ENCODE measurements around the gene CDH15. TPM values are rescaled to one million over a fixed set of nuclear protein-coding genes. Genes with fewer than 3 reads are reported as not detected.

CDH15 gene
- total RNA-seq, 1 experiment from 2014 or later, result 3.8 TPM

DNA sequence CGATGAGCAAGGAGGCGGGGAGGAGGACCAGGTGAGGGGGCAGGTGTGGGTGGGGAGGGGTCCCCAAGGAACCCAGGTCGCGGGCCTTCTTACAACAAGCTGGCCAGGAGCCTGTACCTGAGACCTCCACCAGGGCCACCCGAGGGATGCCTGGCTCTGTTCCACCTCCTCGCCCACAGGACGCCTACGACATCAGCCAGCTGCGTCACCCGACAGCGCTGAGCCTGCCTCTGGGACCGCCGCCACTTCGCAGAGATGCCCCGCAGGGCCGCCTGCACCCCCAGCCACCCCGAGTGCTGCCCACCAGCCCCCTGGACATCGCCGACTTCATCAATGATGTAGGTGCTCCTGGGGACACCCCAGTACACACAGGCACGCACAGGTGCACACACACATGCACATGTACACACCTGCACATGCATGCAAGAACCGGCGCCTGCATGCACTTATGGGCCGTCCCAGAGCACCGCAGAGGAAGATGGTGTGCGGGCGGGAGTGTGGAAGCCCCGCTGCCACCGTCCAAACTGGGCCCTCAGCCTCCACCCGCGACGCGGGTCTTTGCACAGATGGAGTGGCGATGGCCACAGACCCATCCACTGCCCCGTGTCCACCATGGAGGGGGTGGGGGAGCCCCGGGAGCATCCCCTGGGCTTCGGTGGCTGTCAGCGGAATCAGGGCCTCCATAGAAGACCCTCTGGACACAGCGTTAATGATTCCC lies 22.2 kb downstream of the CDH15 start:
- Histone ChIP-seq H3K4me1 (ENCODE audit: control insufficient read depth in 1 of 2, insufficient read depth in 2 of 2, low read length in 2 of 2) (peaks cover 0 to 16% of the 10 kb centered on the region in 2 experiments; a peak in 2 of 4 replicates), H3K27me3 (ENCODE audit: insufficient read depth, low read length) (no peaks in the 10 kb centered on the region), H3K9ac (ENCODE audit: low read length) (peak overlapping the region; percentile 27; the same call in 1 of the 2 replicates), H3K36me3 (ENCODE audit: control insufficient read depth in 1 of 2, insufficient read depth in 2 of 2, low read length in 2 of 2) (no peaks in the 10 kb centered on the region), H3K9me3 (ENCODE audit: control insufficient read depth in 1 of 2, insufficient read depth in 1 of 2, low read depth in 1 of 2, low read length in 2 of 2) (no peaks in the 10 kb centered on the region), H3K79me2 (ENCODE audit: insufficient read depth, low read length) (no peaks in the 10 kb centered on the region), H2AFZ (ENCODE audit: low read depth, low read length, poor library complexity, severe bottlenecking) (no peak overlapping the region), H3K9me2 (ENCODE audit: insufficient read depth) (no peaks in the 10 kb centered on the region), H4K20me1 (ENCODE audit: insufficient read depth) (no peaks in the 10 kb centered on the region), H3K4me3 (replicated peaks in 1 of 2; ENCODE audit: low read depth in 1 of 2, low read length in 2 of 2) (peak overlapping the region; percentile 19 to 26; a peak in 2 of 4 replicates), H3K27ac (ENCODE audit: low read depth, low read length) (no peak overlapping the region; the same call in 1 of the 2 replicates), H3K4me2 (ENCODE audit: low read length) (peak overlapping the region; percentile 72)
- POLR2A ChIA-PET, result interaction anchor here (1.2 to 2.1 kb wide), 5 partner anchors 8 to 381 kb away, joined by 4 to 12 read pairs (median 9); partner anchors contain the start of genes APRT and CDH15
- RAD21 ChIA-PET (ENCODE audit: low non-redundant PET in 1 of 2, low total read pairs in 2 of 2, uncharacterized antibody in 2 of 2, unreplicated experiment in 2 of 2), result interaction anchor here (0.7 to 1.4 kb wide), 3 partner anchors 8 to 251 kb away, joined by 5 to 8 read pairs (median 8); partner anchors contain the start of gene CDH15 (in 1 of the 2)
- ATAC-seq (no peak), DNase-seq (ENCODE audit: low read depth, low spot score) (no peak)
- TF ChIP-seq EZH2phosphoT487 (IDR thresholded peaks at IDR 0.05; ENCODE audit: borderline replicate concordance), result no peak
- TF ChIP-seq CBX3 (IDR thresholded peaks at IDR 0.05; ENCODE audit: low read depth), result no peak
- no peak for TF ChIP-seq ZNF274 (IDR thresholded peaks at IDR 0.05; ENCODE audit: low read depth, low read length)
- TF ChIP-seq YY1 (IDR thresholded peaks at IDR 0.05; ENCODE audit: extremely low read depth, insufficient replicate concordance, low read depth, low read length), result no peak
- TF ChIP-seq, protein P1, sequence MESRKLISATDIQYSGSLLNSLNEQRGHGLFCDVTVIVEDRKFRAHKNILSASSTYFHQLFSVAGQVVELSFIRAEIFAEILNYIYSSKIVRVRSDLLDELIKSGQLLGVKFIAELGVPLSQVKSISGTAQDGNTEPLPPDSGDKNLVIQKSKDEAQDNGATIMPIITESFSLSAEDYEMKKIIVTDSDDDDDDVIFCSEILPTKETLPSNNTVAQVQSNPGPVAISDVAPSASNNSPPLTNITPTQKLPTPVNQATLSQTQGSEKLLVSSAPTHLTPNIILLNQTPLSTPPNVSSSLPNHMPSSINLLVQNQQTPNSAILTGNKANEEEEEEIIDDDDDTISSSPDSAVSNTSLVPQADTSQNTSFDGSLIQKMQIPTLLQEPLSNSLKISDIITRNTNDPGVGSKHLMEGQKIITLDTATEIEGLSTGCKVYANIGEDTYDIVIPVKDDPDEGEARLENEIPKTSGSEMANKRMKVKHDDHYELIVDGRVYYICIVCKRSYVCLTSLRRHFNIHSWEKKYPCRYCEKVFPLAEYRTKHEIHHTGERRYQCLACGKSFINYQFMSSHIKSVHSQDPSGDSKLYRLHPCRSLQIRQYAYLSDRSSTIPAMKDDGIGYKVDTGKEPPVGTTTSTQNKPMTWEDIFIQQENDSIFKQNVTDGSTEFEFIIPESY (IDR thresholded peaks at IDR 0.05; ENCODE audit: extremely low read depth, insufficient replicate concordance, low read length), result no peak
- TF ChIP-seq, protein P2, sequence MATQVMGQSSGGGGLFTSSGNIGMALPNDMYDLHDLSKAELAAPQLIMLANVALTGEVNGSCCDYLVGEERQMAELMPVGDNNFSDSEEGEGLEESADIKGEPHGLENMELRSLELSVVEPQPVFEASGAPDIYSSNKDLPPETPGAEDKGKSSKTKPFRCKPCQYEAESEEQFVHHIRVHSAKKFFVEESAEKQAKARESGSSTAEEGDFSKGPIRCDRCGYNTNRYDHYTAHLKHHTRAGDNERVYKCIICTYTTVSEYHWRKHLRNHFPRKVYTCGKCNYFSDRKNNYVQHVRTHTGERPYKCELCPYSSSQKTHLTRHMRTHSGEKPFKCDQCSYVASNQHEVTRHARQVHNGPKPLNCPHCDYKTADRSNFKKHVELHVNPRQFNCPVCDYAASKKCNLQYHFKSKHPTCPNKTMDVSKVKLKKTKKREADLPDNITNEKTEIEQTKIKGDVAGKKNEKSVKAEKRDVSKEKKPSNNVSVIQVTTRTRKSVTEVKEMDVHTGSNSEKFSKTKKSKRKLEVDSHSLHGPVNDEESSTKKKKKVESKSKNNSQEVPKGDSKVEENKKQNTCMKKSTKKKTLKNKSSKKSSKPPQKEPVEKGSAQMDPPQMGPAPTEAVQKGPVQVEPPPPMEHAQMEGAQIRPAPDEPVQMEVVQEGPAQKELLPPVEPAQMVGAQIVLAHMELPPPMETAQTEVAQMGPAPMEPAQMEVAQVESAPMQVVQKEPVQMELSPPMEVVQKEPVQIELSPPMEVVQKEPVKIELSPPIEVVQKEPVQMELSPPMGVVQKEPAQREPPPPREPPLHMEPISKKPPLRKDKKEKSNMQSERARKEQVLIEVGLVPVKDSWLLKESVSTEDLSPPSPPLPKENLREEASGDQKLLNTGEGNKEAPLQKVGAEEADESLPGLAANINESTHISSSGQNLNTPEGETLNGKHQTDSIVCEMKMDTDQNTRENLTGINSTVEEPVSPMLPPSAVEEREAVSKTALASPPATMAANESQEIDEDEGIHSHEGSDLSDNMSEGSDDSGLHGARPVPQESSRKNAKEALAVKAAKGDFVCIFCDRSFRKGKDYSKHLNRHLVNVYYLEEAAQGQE (IDR thresholded peaks at IDR 0.05; ENCODE audit: low read depth), result no peak
- no TSS peak for BruUV-seq (replicated peaks)
- CTCF ChIA-PET, result interaction anchor here (1.4 to 1.5 kb wide), 3 partner anchors 8 to 23 kb away, joined by 3 to 14 read pairs (median 11); partner anchors contain the start of genes CDH15 and ZNF778
- intact Hi-C loops (cut with micrococcal nuclease), result no loop called here

Measured in HCT116 (cell line).